Fibroblast of villous mesenchyme (primary cell): ENCODE measurements around the gene EGFL8. TPM values are rescaled to one million over a fixed set of nuclear protein-coding genes. Genes with fewer than 3 reads are reported as not detected.

Experiments used
- DNase-seq: peaks from one replicate; pipeline ENCODE4 v3.0.0-alpha.2; 2010; ENCODE audit warnings: low read depth
- H3K4me3 ChIP-seq: 2 replicates; pipeline ENCODE4 v1.5.1; 2011; ENCODE audit warnings: low read depth, mild to moderate bottlenecking, low read length
- total RNA-seq: library from RNA; depleted of rRNA; stranded (reverse); fragments of >200 nt; gene quantifications from 2 replicates; pipeline ENCODE4 v1.2.3, GENCODE V29; 2012
- TF ChIP-seq, protein P1 (sequence below): IDR thresholded peaks from 2 replicates; pipeline ENCODE4 v1.5.1; 2012; ENCODE audit warnings: low read depth, mild to moderate bottlenecking, low read length; ENCODE audit not compliant: insufficient read depth

Gene EGFL8
- total RNA-seq, 1 donor, result 2.6 TPM

DNA sequence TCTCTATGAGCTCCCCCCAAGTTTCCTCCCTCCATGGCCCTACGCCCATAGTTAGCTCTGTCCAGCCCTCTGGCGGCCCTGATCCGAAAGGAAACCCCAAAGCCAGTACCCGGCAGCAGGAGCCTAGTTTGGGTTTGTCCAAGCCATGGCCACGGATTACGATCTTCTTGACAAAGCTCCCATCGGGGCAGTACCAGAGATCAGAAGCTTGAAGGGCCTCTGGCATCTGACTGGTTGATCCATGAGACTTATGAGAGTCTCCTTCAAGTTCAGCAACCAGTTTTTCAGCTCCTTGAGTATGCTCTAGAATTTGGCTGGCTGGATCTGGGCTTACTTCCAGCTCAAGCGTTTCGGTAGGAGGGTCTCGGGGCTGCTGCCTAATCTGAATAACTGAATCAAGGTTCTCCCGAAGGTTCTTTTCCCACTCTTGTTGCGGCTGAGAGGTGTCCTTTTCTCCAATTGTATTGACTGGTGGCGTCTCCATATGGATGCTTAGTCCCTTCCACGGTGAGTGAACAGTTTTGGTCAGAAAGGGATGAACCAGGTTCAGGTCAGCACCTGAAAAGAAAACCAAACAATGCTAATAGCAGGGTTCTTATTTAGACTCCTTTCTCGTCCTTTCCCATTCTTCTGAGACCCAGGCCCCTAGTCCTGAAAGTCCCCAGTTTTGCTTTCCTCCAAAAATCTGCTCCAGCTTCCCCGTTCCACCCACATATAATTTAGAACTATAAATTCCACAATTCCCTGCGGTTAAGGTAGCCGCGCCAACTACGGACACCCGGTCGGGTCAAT lies 34.9 kb upstream of the EGFL8 start:
- TF ChIP-seq, protein P1, sequence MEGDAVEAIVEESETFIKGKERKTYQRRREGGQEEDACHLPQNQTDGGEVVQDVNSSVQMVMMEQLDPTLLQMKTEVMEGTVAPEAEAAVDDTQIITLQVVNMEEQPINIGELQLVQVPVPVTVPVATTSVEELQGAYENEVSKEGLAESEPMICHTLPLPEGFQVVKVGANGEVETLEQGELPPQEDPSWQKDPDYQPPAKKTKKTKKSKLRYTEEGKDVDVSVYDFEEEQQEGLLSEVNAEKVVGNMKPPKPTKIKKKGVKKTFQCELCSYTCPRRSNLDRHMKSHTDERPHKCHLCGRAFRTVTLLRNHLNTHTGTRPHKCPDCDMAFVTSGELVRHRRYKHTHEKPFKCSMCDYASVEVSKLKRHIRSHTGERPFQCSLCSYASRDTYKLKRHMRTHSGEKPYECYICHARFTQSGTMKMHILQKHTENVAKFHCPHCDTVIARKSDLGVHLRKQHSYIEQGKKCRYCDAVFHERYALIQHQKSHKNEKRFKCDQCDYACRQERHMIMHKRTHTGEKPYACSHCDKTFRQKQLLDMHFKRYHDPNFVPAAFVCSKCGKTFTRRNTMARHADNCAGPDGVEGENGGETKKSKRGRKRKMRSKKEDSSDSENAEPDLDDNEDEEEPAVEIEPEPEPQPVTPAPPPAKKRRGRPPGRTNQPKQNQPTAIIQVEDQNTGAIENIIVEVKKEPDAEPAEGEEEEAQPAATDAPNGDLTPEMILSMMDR, result no peak
- H3K4me3 ChIP-seq, result peak overlapping the region; percentile 84
- no peak for DNase-seq

DNA sequence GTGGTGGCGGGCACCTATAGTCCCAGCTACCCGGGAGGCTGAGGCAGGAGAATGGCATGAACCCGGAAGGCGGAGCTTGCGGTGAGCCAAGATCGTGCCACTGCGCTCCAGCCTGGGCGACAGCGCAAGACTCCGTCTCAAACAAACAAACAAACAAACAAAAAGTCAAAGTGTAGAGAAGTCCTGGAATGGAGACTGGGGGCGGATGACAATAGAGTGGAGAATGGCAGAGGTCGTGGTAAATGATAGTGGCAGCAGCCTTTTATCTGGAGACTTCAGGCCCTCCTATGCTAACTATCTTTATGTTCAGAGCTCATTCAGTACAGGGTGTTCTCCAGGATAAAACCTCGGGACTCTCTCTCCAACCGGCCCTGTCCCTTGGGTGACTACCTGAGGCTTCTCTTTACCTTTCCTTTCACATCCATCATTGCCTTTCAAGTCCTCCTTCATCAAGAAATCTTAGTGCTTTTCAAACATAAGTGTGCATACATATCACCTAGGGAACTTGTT lies 32.9 kb upstream of the EGFL8 start:
- TF ChIP-seq, protein P1, result no peak
- no peak overlapping the region for H3K4me3 ChIP-seq
- no peak for DNase-seq

DNA sequence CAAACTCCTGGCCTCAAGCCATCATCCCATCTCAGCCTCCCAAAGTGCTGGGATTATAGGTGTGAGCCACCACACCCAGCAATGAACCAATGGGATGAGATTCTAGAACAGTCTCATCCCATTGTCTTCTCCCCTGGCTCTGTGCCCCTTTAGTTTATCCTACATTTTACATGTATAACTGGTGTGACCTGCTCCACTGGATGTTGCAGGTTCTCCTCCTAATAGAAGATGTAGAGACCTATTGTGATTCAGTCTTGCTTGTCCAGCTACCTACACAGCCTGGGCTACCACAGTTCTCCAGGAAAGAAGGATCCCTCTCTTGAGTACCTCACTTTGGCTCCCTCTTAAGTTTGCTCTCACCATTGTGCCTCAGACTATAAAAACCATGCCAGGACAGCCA lies 32.3 kb upstream of the EGFL8 start:
- TF ChIP-seq, protein P1, result no peak
- no peak for DNase-seq
- H3K4me3 ChIP-seq, result no peak overlapping the region

DNA sequence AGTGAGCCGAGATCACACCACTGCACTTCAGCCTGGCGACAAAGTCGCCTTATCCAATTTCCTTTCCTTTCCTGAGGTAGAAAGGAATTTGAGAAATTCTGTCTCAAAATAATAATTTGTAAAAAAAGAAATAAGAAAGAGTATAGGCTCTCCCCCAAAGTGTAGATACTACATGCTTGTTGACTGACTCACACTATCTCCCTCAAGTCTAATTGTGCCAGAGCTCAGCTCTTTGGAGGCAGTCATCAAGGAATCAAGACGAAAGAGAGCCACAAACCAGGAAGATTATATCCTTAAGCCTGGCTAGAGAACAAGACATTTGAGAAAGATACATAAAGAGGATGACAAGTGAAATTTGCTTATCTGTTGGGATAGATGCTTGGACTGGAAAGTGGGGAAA lies 30.6 kb upstream of the EGFL8 start:
- DNase-seq, result no peak
- no peak overlapping the region for H3K4me3 ChIP-seq
- TF ChIP-seq, protein P1, result no peak

DNA sequence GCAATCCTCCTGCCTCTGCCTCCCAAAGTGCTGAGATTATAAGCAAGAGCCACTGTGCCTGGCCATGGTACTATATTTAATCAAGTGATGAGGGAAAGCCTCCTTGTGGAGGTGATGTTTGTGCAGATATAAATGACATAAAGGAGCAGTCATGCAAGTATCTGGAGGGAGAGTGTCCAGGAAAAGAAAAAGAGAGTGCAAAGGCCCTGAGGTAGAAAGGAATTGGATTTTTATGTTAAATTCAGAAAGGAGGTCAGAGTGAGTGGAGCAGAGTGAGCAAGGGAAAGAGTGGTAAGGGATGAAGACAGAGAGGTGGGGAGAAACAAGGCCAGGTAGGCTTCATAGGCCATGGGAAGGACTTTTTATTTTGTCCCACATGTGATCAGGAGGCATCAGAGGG lies 26.9 kb upstream of the EGFL8 start:
- DNase-seq, result no peak
- no peak overlapping the region for H3K4me3 ChIP-seq
- TF ChIP-seq, protein P1, result no peak

DNA sequence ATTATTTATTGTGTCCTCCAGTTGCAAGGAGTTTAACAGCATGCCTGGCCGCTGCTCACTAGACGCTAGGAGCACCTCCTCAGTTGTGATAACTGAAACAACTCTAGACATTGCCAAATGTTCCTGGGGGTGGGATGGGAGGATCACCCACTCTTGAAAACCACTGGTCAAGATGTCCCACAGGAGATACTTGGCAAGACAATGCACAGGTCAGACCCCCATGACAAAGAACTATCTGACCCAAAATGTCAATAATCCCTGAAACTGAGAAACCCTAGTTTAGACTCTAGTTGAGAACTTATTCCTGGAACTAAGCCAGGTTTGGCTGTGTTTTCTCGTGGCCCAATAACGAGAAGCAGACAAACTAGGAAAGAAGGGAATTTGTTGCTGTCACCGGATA lies 24.8 kb upstream of the EGFL8 start:
- TF ChIP-seq, protein P1, result no peak
- no peak for DNase-seq
- H3K4me3 ChIP-seq, result no peak overlapping the region
